ENCODE results near the gene CLDN6. TPM values are rescaled to one million over a fixed set of nuclear protein-coding genes. Genes with fewer than 3 reads are reported as not detected.
A peak's percentile ranks its signal among the peaks of the same experiment; 100 is the strongest.

Gene CLDN6
- polyA plus RNA-seq, 1 experiment = 0.12 TPM

- Histone ChIP-seq H3K27me3 (ENCODE audit: control insufficient read depth, insufficient read depth, low read length) (peaks cover 15% of the 10 kb centered on the region), H3K36me3 (ENCODE audit: control insufficient read depth, insufficient read depth, low read length) (peaks cover 17% of the 10 kb centered on the region), H3K4me3 (ENCODE audit: low read depth, low read length) (no peak overlapping the region)
- CTCF ChIA-PET = interaction anchor here (1.1 to 9.4 kb wide), 14 partner anchors 8 to 122 kb away, joined by 3 to 97 read pairs (median 8); partner anchors contain the start of genes HCFC1R1, MMP25, THOC6 and TNFRSF12A
- DNase-seq (ENCODE audit: low read depth) = no peak
- TF ChIP-seq CTCF (IDR thresholded peaks at IDR 0.05; ENCODE audit: insufficient read depth, low read depth, low read length) = no peak
- POLR2A ChIA-PET = no interaction called here
Measured at GRCh38 chr16:3029491-3030221, 11.7 kb upstream of the CLDN6 start.

GRCh38 chr16:3028716-3029319 lies 10.8 kb upstream of the CLDN6 start:
- no peak for DNase-seq (ENCODE audit: low read depth)
- CTCF ChIA-PET = interaction anchor here (0.8 to 9.4 kb wide), 18 partner anchors 8 to 100 kb away, joined by 3 to 97 read pairs (median 5); partner anchors contain the start of genes BICDL2, CLDN9, HCFC1R1 and MMP25
- peaks cover 17% of the 10 kb centered on the region for H3K36me3 ChIP-seq (ENCODE audit: control insufficient read depth, insufficient read depth, low read length)
- TF ChIP-seq CTCF (IDR thresholded peaks at IDR 0.05; ENCODE audit: insufficient read depth, low read depth, low read length) = no peak
- no peak overlapping the region for H3K4me3 ChIP-seq (ENCODE audit: low read depth, low read length)
- POLR2A ChIA-PET = no interaction called here
- peaks cover 11% of the 10 kb centered on the region for H3K27me3 ChIP-seq (ENCODE audit: control insufficient read depth, insufficient read depth, low read length)

DNA sequence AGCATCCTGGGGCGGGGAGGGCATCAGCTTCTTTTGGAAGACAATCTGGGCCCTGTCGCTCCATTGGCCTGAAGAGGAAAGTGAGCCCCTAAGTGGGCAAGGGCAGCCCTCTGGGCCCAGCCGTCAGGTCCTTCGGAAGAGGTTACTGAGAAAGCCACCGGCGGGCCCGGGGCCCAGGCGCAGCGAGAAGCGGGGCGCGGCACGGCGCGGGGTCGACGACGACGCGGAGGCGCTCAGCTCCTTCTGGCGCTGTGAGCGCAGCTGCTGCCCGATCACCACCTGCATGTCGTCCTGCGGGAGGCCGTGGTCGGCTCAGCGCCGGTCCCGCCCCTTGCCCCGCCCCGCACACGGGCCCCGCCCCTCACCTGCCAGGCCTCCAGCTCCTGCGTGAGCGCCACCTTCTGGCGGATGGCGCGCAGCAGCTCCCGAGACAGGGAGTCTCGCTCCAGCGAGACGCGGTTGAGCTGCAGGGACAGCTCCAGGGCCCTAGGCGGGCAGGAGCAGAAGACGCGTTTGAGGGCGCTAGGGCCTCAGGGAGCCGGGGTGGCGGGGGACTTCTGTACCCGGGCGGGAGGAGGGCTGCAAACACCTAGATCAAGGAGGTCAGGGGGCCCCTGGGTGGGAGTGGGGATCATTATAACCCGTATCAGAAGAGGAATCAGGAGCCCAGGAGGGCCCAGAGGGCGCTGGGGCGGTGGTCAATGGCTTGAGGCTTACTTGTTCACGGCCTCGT lies 10.2 kb upstream of the CLDN6 start:
- H3K4me3 ChIP-seq (ENCODE audit: low read depth, low read length) = no peak overlapping the region
- peaks cover 17% of the 10 kb centered on the region for H3K36me3 ChIP-seq (ENCODE audit: control insufficient read depth, insufficient read depth, low read length)
- TF ChIP-seq CTCF (IDR thresholded peaks at IDR 0.05; ENCODE audit: insufficient read depth, low read depth, low read length) = peak; percentile 80
- ChIA-PET POLR2A (no interaction called here), CTCF (interaction anchor here (0.5 to 9.4 kb wide), 19 partner anchors 7 to 436 kb away, joined by 3 to 97 read pairs (median 5); partner anchors contain the start of genes BICDL2, CLDN9, HCFC1R1 and MMP25)
- DNase-seq (ENCODE audit: low read depth) = no peak
- peaks cover 6% of the 10 kb centered on the region for H3K27me3 ChIP-seq (ENCODE audit: control insufficient read depth, insufficient read depth, low read length)

DNA sequence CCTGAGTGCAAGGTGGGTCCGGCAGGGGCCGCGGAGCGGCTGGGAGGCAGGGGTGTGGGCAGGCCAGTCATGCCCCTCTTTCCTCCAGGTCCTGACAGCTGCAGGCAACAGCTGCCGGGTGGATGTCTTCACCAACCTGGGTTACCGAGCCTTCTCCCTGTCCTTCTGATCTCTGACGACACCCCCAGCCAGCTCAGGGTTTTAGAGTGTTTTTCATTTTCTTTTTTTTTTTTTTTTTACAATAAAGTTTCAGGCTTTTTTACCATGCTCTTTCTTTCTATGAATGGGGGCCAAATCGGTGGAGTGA lies 9.5 kb upstream of the CLDN6 start:
- peaks cover 19% of the 10 kb centered on the region for H3K36me3 ChIP-seq (ENCODE audit: control insufficient read depth, insufficient read depth, low read length)
- DNase-seq (ENCODE audit: low read depth) = no peak
- H3K4me3 ChIP-seq (ENCODE audit: low read depth, low read length) = no peak overlapping the region
- H3K27me3 ChIP-seq (ENCODE audit: control insufficient read depth, insufficient read depth, low read length) = peaks cover 5% of the 10 kb centered on the region
- TF ChIP-seq CTCF (IDR thresholded peaks at IDR 0.05; ENCODE audit: insufficient read depth, low read depth, low read length) = no peak
- ChIA-PET CTCF (interaction anchor here (0.6 to 9.4 kb wide), 12 partner anchors 6 to 104 kb away, joined by 3 to 97 read pairs (median 6); partner anchors contain the start of genes BICDL2, CLDN9, HCFC1R1 and MMP25), POLR2A (no interaction called here)
